ENCODE measurements around the gene VAMP5. TPM values are rescaled to one million over a fixed set of nuclear protein-coding genes. Genes with fewer than 3 reads are reported as not detected.

The VAMP5 gene
- total and polyA plus RNA-seq, 10 of the 15 experiments (the other 5 are each of a cell fraction or from before 2014, with no cell fraction given) = 3.8 to 52.7 (median 24.1) TPM

GRCh38 chr2:85611705-85612587 is 27.7 kb downstream of the VAMP5 start, which contains the start of gene C2orf68 (continued):
- TF ChIP-seq, protein P1, sequence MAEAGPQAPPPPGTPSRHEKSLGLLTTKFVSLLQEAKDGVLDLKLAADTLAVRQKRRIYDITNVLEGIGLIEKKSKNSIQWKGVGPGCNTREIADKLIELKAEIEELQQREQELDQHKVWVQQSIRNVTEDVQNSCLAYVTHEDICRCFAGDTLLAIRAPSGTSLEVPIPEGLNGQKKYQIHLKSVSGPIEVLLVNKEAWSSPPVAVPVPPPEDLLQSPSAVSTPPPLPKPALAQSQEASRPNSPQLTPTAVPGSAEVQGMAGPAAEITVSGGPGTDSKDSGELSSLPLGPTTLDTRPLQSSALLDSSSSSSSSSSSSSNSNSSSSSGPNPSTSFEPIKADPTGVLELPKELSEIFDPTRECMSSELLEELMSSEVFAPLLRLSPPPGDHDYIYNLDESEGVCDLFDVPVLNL (IDR thresholded peaks at IDR 0.05; ENCODE audit: low read depth, low read length) = no peak
- TF ChIP-seq HCFC1 (IDR thresholded peaks at IDR 0.05; ENCODE audit: low read length) (peak; percentile 67), GABPA (IDR thresholded peaks at IDR 0.05; ENCODE audit: low read depth) (peak; percentile 93), GATAD2B (conservative IDR thresholded peaks at IDR 0.05; ENCODE audit: low read depth) (peak; percentile 72), NFYA (IDR thresholded peaks at IDR 0.05; ENCODE audit: borderline replicate concordance, low read depth, low read length) (no peak), RBBP5 (conservative IDR thresholded peaks at IDR 0.05) (no peak), MEF2A (IDR thresholded peaks at IDR 0.05; ENCODE audit: insufficient read depth, low read depth, low read length) (0 out of 2 replicates have a peak, but pooled peaks have one; percentile 4), IKZF2 (IDR thresholded peaks at IDR 0.05) (peak in 1 of 2 experiments; percentile 14; a peak in 1 of 4 replicates), ZNF592 (IDR thresholded peaks at IDR 0.05) (no peak), NRF1 (conservative IDR thresholded peaks at IDR 0.05; ENCODE audit: low read depth, low read length) (no peak), NBN (IDR thresholded peaks at IDR 0.05) (peak; percentile 55; the same call in 1 of the 2 replicates), EED (IDR thresholded peaks at IDR 0.05; ENCODE audit: low read depth) (no peak), IRF4 (IDR thresholded peaks at IDR 0.05; ENCODE audit: low read depth, low read length) (no peak)
- TF ChIP-seq, protein P2, sequence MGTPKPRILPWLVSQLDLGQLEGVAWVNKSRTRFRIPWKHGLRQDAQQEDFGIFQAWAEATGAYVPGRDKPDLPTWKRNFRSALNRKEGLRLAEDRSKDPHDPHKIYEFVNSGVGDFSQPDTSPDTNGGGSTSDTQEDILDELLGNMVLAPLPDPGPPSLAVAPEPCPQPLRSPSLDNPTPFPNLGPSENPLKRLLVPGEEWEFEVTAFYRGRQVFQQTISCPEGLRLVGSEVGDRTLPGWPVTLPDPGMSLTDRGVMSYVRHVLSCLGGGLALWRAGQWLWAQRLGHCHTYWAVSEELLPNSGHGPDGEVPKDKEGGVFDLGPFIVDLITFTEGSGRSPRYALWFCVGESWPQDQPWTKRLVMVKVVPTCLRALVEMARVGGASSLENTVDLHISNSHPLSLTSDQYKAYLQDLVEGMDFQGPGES (IDR thresholded peaks at IDR 0.05) = no peak
- TF ChIP-seq, protein P3, sequence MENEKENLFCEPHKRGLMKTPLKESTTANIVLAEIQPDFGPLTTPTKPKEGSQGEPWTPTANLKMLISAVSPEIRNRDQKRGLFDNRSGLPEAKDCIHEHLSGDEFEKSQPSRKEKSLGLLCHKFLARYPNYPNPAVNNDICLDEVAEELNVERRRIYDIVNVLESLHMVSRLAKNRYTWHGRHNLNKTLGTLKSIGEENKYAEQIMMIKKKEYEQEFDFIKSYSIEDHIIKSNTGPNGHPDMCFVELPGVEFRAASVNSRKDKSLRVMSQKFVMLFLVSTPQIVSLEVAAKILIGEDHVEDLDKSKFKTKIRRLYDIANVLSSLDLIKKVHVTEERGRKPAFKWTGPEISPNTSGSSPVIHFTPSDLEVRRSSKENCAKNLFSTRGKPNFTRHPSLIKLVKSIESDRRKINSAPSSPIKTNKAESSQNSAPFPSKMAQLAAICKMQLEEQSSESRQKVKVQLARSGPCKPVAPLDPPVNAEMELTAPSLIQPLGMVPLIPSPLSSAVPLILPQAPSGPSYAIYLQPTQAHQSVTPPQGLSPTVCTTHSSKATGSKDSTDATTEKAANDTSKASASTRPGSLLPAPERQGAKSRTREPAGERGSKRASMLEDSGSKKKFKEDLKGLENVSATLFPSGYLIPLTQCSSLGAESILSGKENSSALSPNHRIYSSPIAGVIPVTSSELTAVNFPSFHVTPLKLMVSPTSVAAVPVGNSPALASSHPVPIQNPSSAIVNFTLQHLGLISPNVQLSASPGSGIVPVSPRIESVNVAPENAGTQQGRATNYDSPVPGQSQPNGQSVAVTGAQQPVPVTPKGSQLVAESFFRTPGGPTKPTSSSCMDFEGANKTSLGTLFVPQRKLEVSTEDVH (IDR thresholded peaks at IDR 0.05; ENCODE audit: low read depth, partially characterized antibody) = peak; percentile 65
- TF ChIP-seq, protein P4, sequence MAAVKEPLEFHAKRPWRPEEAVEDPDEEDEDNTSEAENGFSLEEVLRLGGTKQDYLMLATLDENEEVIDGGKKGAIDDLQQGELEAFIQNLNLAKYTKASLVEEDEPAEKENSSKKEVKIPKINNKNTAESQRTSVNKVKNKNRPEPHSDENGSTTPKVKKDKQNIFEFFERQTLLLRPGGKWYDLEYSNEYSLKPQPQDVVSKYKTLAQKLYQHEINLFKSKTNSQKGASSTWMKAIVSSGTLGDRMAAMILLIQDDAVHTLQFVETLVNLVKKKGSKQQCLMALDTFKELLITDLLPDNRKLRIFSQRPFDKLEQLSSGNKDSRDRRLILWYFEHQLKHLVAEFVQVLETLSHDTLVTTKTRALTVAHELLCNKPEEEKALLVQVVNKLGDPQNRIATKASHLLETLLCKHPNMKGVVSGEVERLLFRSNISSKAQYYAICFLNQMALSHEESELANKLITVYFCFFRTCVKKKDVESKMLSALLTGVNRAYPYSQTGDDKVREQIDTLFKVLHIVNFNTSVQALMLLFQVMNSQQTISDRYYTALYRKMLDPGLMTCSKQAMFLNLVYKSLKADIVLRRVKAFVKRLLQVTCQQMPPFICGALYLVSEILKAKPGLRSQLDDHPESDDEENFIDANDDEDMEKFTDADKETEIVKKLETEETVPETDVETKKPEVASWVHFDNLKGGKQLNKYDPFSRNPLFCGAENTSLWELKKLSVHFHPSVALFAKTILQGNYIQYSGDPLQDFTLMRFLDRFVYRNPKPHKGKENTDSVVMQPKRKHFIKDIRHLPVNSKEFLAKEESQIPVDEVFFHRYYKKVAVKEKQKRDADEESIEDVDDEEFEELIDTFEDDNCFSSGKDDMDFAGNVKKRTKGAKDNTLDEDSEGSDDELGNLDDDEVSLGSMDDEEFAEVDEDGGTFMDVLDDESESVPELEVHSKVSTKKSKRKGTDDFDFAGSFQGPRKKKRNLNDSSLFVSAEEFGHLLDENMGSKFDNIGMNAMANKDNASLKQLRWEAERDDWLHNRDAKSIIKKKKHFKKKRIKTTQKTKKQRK (IDR thresholded peaks at IDR 0.05; ENCODE audit: low read depth, low read length) = no peak

Measured in GM12878 (cell line).